ENCODE data around the gene CGAS. TPM values are rescaled to one million over a fixed set of nuclear protein-coding genes. Genes with fewer than 3 reads are reported as not detected.

The CGAS gene
- total RNA-seq, 1 donor: 6.2 TPM

DNA sequence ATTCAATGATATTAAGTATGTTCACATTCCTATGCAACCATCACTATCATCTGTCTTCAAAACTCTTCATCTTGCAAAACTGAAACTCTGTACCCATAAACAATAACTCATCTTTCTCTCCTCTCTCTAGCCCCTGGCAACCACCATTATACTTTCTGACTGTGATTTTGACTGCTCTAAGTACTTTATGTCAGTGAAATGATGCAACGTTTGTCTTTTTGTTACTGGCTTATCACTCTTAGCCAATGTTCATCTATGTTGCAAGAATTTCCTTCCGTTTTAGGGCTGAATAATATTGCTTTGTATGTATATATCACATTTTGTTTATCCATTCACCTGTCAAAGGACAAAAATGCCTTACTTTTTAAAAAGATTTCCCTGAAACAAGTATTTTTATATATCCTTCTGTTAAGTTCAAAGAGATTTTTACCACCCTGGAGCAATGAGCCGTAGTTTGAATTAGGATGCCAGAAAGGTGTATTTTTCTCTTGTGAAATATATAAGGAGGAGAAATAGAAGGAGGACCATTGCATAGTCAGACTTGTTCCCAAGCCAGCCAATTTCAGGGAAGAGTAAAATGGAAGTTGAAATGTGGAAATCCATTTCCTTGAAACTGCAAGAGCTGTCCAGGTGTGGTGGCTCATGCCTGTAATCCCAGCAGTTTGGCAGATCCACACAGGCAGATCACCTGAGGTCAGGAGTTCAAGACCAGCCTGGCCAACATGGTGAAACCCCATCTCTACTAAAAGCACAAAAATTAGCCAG lies 4.0 kb upstream of the CGAS start:
- no peak overlapping the region for H3K4me2 ChIP-seq (ENCODE audit: insufficient read depth, low read length)
- no peak for TF ChIP-seq CTCF (IDR thresholded peaks at IDR 0.05; ENCODE audit: extremely low read depth, low read depth, low read length)
- H2AFZ ChIP-seq (ENCODE audit: low read length): peak overlapping the region; percentile 1
- DNase-seq (ENCODE audit: insufficient read length, low spot score, missing footprints): no peak
- no peaks in the 10 kb centered on the region for H4K20me1 ChIP-seq (ENCODE audit: insufficient read depth, low read length)
- H3K36me3 ChIP-seq (ENCODE audit: insufficient read depth, low read length): no peaks in the 10 kb centered on the region
- H3K79me2 ChIP-seq (ENCODE audit: insufficient read depth, low read length): peaks cover 13% of the 10 kb centered on the region
- H3K27me3 ChIP-seq (ENCODE audit: insufficient read depth, low read length): no peaks in the 10 kb centered on the region
- no peaks in the 10 kb centered on the region for H3K9me3 ChIP-seq (ENCODE audit: low read depth, low read length)
- no peak overlapping the region for H3K4me3 ChIP-seq (ENCODE audit: insufficient read depth, low read length)
- H3K4me1 ChIP-seq (ENCODE audit: insufficient read depth, low read length): peaks cover 4% of the 10 kb centered on the region
- no peak overlapping the region for H3K27ac ChIP-seq (ENCODE audit: low read depth, low read length)

DNA sequence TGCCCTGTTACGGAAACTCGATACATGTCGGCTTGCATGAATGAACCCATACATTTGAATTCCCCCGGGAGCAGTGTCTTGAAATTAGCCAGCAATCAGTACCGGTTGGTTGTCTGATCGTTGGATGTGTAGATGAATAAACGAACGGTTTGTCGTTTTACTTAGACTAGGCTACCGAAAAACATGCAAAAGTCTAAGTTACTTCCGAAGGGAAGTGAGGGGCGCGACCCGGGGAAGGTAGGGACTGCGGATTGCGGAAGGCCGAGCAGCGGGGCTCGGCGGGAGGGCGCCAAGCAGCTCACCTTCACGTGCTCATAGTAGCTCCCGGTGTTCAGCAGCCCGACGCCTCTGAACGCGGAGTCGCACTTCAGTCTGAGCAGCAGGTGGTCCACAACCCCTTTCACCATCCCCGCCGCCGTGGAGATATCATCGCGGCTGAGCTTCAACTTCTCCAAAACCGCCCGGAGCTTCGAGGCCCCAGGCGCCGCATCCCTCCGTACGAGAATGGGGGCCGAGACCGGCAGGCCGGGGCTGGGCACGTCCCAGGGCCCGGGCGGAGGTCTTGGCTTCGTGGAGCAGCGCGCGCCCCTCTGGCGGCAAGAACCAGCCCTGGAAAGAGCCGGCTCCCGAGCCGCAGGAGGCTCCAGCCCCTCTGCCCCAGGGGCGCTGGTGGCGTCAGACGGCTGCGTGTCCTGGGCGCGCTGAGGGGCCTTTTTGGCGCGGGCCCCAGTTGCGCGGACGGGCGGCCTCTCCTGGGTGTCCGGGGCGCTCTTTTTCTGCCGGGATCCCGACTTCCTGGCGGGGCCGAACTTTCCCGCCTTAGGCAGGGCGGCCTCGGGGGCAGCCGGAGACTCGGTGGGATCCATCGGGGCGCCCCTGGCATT lies 632 bp downstream of the CGAS start:
- Histone ChIP-seq H3K36me3 (ENCODE audit: insufficient read depth, low read length) (no peaks in the 10 kb centered on the region), H3K79me2 (ENCODE audit: insufficient read depth, low read length) (peaks cover 38% of the 10 kb centered on the region), H3K27ac (ENCODE audit: low read depth, low read length) (peak overlapping the region; percentile 80), H2AFZ (ENCODE audit: low read length) (peak overlapping the region; percentile 96), H3K4me1 (ENCODE audit: insufficient read depth, low read length) (peaks cover 4% of the 10 kb centered on the region), H3K4me2 (ENCODE audit: insufficient read depth, low read length) (peak overlapping the region; percentile 82), H3K27me3 (ENCODE audit: insufficient read depth, low read length) (no peaks in the 10 kb centered on the region), H4K20me1 (ENCODE audit: insufficient read depth, low read length) (no peaks in the 10 kb centered on the region), H3K4me3 (ENCODE audit: insufficient read depth, low read length) (peak overlapping the region; percentile 77), H3K9me3 (ENCODE audit: low read depth, low read length) (no peaks in the 10 kb centered on the region)
- no peak for TF ChIP-seq CTCF (IDR thresholded peaks at IDR 0.05; ENCODE audit: extremely low read depth, low read depth, low read length)
- peak; percentile 87 for DNase-seq (ENCODE audit: insufficient read length, low spot score, missing footprints)

GRCh38 chr6:73443555-73443954 lies 8.5 kb downstream of the CGAS start:
- Histone ChIP-seq H3K36me3 (ENCODE audit: insufficient read depth, low read length) (peaks cover 16% of the 10 kb centered on the region), H3K9me3 (ENCODE audit: low read depth, low read length) (no peaks in the 10 kb centered on the region), H3K27ac (ENCODE audit: low read depth, low read length) (no peak overlapping the region), H3K4me2 (ENCODE audit: insufficient read depth, low read length) (no peak overlapping the region), H3K79me2 (ENCODE audit: insufficient read depth, low read length) (peaks cover 10% of the 10 kb centered on the region), H4K20me1 (ENCODE audit: insufficient read depth, low read length) (no peaks in the 10 kb centered on the region), H3K4me1 (ENCODE audit: insufficient read depth, low read length) (no peaks in the 10 kb centered on the region), H3K27me3 (ENCODE audit: insufficient read depth, low read length) (no peaks in the 10 kb centered on the region), H2AFZ (ENCODE audit: low read length) (no peak overlapping the region), H3K4me3 (ENCODE audit: insufficient read depth, low read length) (no peak overlapping the region)
- DNase-seq (ENCODE audit: insufficient read length, low spot score, missing footprints): no peak
- no peak for TF ChIP-seq CTCF (IDR thresholded peaks at IDR 0.05; ENCODE audit: extremely low read depth, low read depth, low read length)

DNA sequence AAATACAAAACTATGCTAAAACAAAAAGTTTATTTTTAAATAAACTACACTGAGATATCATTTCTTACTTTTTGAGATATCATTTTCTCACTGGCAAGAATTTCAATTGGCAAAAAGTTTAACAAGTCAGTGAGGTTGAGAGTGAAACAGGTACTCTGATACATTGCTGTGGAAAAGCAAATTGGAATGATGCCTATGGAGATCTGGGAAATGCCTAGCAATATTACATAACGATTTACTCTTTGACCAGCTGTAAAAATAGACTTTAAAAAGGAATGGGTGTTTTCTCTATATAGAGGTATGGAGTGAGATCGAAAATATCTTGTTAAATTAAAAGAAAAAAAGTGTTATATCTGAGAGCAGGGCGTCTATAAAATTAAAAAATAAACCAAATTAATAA lies 16.9 kb downstream of the CGAS start:
- no peak overlapping the region for H2AFZ ChIP-seq (ENCODE audit: low read length)
- H3K4me2 ChIP-seq (ENCODE audit: insufficient read depth, low read length): no peak overlapping the region
- no peaks in the 10 kb centered on the region for H3K27me3 ChIP-seq (ENCODE audit: insufficient read depth, low read length)
- H3K4me1 ChIP-seq (ENCODE audit: insufficient read depth, low read length): no peaks in the 10 kb centered on the region
- no peaks in the 10 kb centered on the region for H3K79me2 ChIP-seq (ENCODE audit: insufficient read depth, low read length)
- DNase-seq (ENCODE audit: insufficient read length, low spot score, missing footprints): no peak
- peaks cover 15% of the 10 kb centered on the region for H3K36me3 ChIP-seq (ENCODE audit: insufficient read depth, low read length)
- no peak overlapping the region for H3K4me3 ChIP-seq (ENCODE audit: insufficient read depth, low read length)
- H3K27ac ChIP-seq (ENCODE audit: low read depth, low read length): no peak overlapping the region
- H4K20me1 ChIP-seq (ENCODE audit: insufficient read depth, low read length): no peaks in the 10 kb centered on the region
- H3K9me3 ChIP-seq (ENCODE audit: low read depth, low read length): no peaks in the 10 kb centered on the region
- TF ChIP-seq CTCF (IDR thresholded peaks at IDR 0.05; ENCODE audit: extremely low read depth, low read depth, low read length): no peak

Data from osteoblast (primary cell).